HEK293T (cell line): ENCODE measurements around the gene RBMS1.

Experiments
- CTCF ChIA-PET: fragments of 350-600 bp; formaldehyde crosslinking; extraction: SDS; loops from one replicate; lab custom pipeline; 2021; ENCODE audit warnings: antibody characterized with exemption, inconsistent platforms; lab: Yijun Ruan, JAX
- POLR2A ChIA-PET: fragments of 350-600 bp; formaldehyde crosslinking; extraction: SDS; loops from one replicate; lab custom pipeline; 2020; ENCODE audit warnings: antibody characterized with exemption, inconsistent platforms; lab: Yijun Ruan, JAX
- DNase-seq: peaks from one replicate; pipeline ENCODE4 v3.0.0; 2012; ENCODE audit warnings: mixed read lengths; ENCODE audit errors: extremely low spot score
- ARNT ChIP-seq: fragments of 450-650 bp; IDR thresholded peaks from 2 replicates; pipeline ENCODE4 v1.6.1; 2017; ENCODE audit warnings: mild to moderate bottlenecking
- BHLHE40 ChIP-seq: fragments of 450-650 bp; IDR thresholded peaks from 2 replicates; pipeline ENCODE4 v1.6.1; 2016; ENCODE audit warnings: mild to moderate bottlenecking, moderate library complexity, borderline replicate concordance
- CTBP1 ChIP-seq: fragments of 450-650 bp; IDR thresholded peaks from 2 replicates; pipeline ENCODE4 v1.6.1; 2016; ENCODE audit warnings: borderline replicate concordance
- ELF4 ChIP-seq: fragments of 450-650 bp; IDR thresholded peaks from 2 replicates; pipeline ENCODE4 v1.6.1; 2017; ENCODE audit warnings: antibody characterized with exemption
- FOXA1 ChIP-seq: fragments of 450-650 bp; IDR thresholded peaks from 2 replicates; pipeline ENCODE4 v1.6.1; 2016; ENCODE audit warnings: mild to moderate bottlenecking
- FOXK2 ChIP-seq: fragments of 450-650 bp; IDR thresholded peaks from 2 replicates; pipeline ENCODE4 v1.6.1; 2016; ENCODE audit warnings: mild to moderate bottlenecking
- FOXM1 ChIP-seq: fragments of 450-650 bp; IDR thresholded peaks from 2 replicates; pipeline ENCODE4 v1.6.1; 2017; ENCODE audit warnings: mild to moderate bottlenecking, borderline replicate concordance
- HDGF ChIP-seq: fragments of 450-650 bp; IDR thresholded peaks from 2 replicates; pipeline ENCODE4 v1.6.1; 2017; ENCODE audit warnings: antibody characterized with exemption, borderline replicate concordance
- L3MBTL2 ChIP-seq: fragments of 450-650 bp; conservative IDR thresholded peaks from 2 replicates; pipeline ENCODE4 v1.6.1; 2016; ENCODE audit warnings: mild to moderate bottlenecking
- LEF1 ChIP-seq: fragments of 450-650 bp; IDR thresholded peaks from 2 replicates; pipeline ENCODE4 v1.6.1; 2017; ENCODE audit warnings: mild to moderate bottlenecking, borderline replicate concordance
- NFRKB ChIP-seq: fragments of 450-650 bp; IDR thresholded peaks from 2 replicates; pipeline ENCODE4 v1.6.1; 2016; ENCODE audit warnings: mild to moderate bottlenecking, moderate library complexity
- SP1 ChIP-seq: fragments of 450-650 bp; IDR thresholded peaks from 2 replicates; pipeline ENCODE4 v1.6.1; 2017
- SUZ12 ChIP-seq: fragments of 450-650 bp; IDR thresholded peaks from 2 replicates; pipeline ENCODE4 v1.6.1; 2016; ENCODE audit warnings: mild to moderate bottlenecking
- TARDBP ChIP-seq: fragments of 450-650 bp; IDR thresholded peaks from 2 replicates; pipeline ENCODE4 v1.6.1; 2016
- ZNF384 ChIP-seq: fragments of 450-650 bp; IDR thresholded peaks from 2 replicates; pipeline ENCODE4 v1.6.1; 2016
- TF ChIP-seq, protein P1 (sequence below): fragments of 450-650 bp; IDR thresholded peaks from 2 replicates; pipeline ENCODE4 v1.6.1; 2016

The RBMS1 gene

DNA sequence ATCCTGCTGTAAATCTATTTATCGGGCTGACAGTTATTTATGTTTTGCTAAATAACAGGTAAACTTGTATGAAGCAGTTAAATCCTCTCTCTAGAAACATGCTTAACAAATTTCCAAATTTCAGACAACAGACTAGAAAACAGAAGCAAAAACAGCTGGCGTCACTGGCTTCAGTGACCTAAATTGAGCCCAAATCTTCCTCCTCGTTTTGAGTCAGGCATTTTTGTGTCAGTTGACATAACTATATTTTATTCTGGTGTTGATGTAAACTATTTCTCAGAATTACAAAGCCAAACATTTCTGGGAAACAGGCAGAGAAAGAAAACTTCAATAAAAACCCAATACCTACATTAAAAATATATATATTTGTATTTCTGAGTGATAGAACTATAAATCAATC, 21.7 kb downstream of the RBMS1 start:
- POLR2A ChIA-PET: no interaction called here

DNA sequence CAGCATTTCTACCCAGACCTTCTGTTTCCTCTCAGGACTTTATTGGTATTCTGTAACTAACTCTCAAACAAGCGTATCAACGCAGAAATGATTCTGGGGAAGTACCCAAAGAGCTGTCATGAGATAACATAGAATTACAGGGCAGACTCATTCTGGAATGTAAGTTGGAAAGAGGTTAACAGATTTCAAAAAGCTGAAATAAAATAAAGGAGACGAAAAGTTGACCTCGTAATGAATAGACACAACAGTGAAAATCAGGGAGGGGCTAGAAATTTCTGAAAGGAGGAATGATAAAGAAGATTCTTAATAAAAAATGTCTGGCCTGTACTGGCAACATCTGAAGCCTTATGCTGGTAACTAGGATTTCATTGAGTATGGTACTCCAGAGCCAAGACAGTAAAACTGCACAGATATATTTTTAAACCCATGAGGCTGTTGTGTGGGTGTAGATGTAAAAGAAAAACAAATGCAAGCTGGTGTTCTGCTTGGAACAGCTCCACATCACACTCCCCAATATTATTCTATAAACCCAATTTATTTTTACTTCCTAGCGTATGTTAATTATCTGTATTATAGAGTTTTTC, 23.9 kb downstream of the RBMS1 start:
- ChIA-PET POLR2A (no interaction called here), CTCF (no interaction called here)

More for the DNA sequence above, 21.7 kb downstream of the RBMS1 start:
- DNase-seq: no peak
- TF ChIP-seq TARDBP (no peak), SUZ12 (no peak), NFRKB (no peak), FOXK2 (no peak), BHLHE40 (no peak), CTBP1 (no peak), SP1 (no peak), L3MBTL2 (no peak), ARNT (no peak), ELF4 (no peak), FOXA1 (no peak), HDGF (no peak), ZNF384 (no peak), FOXM1 (no peak)
- TF ChIP-seq, protein P1, sequence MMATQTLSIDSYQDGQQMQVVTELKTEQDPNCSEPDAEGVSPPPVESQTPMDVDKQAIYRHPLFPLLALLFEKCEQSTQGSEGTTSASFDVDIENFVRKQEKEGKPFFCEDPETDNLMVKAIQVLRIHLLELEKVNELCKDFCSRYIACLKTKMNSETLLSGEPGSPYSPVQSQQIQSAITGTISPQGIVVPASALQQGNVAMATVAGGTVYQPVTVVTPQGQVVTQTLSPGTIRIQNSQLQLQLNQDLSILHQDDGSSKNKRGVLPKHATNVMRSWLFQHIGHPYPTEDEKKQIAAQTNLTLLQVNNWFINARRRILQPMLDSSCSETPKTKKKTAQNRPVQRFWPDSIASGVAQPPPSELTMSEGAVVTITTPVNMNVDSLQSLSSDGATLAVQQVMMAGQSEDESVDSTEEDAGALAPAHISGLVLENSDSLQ: no peak
- CTCF ChIA-PET: no interaction called here

DNA sequence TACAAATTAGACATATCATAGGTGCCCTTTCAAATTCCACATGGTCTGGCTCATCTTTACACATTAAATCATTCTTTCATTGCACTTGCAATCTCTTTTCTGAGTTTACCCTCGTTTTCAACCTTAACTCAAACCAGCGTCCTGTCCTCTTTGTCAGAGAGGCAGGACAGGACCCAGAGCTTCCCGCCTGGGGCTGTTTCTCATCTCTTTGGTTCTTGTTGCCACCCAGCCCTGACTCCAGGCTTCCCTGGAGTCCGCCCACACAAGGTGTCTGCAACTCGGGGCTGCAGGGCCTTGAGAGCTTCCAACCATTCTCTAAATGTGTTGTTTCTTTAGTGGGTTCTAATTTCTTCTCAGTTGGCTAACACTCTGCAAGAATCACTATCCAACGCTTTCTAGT, 24.4 kb downstream of the RBMS1 start:
- ChIA-PET POLR2A (no interaction called here), CTCF (no interaction called here)
- DNase-seq: no peak
- TF ChIP-seq ZNF384 (no peak), SUZ12 (no peak), BHLHE40 (no peak), CTBP1 (no peak), TARDBP (no peak), ELF4 (no peak), L3MBTL2 (no peak), LEF1 (no peak), HDGF (no peak), ARNT (no peak), SP1 (no peak), FOXA1 (no peak), FOXM1 (no peak), FOXK2 (no peak), NFRKB (no peak)
- TF ChIP-seq, protein P1: no peak

More for the DNA sequence above, 23.9 kb downstream of the RBMS1 start:
- TF ChIP-seq L3MBTL2 (no peak), CTBP1 (no peak), ELF4 (no peak), ZNF384 (no peak)
- no peak for DNase-seq

DNA sequence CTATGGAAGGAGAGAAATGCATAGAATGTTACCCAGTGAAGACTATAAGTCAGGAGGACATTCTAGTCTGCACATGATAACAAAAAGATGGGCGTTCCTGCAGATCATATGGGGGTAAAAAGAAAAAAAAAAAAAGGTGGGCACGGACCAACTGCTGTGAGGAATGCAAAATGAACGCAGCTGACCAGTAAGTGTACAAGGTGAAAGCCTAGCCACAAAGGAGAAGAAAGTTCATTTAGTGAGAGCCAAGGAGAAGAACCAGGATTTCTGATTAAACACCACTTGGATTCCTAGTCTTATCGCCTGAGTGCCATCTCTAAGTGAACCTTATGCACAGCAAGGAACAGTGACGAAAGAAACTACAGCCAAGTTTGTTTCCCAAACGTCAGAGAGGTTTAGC, 26.5 kb downstream of the RBMS1 start:
- POLR2A ChIA-PET: no interaction called here
- TF ChIP-seq HDGF: no peak
- TF ChIP-seq SP1: no peak
- no peak for TF ChIP-seq LEF1
- TF ChIP-seq TARDBP: no peak
- TF ChIP-seq SUZ12: no peak
- no peak for TF ChIP-seq ZNF384
- CTCF ChIA-PET: no interaction called here
- DNase-seq: no peak

DNA sequence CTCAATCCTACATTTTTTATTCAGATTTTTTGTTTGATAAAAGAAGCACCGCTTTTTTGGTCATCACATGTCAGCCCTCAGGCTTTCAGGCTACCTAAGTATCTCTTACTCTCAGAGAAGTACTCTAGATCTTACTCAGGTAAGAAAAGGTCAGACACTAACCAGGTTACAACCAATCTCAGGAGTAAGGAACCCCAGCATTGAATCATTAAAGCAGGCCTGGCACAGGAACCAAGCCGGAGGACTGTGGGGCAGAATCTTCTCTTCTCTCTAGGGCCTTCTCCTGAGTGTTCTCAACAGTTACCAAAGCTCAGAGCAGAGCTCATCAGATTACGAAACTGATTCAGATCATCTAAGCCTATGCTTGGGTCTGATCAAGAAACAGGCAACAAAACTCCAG, 28.2 kb downstream of the RBMS1 start:
- TF ChIP-seq HDGF: no peak
- no peak for TF ChIP-seq FOXK2
- TF ChIP-seq SUZ12: no peak
- TF ChIP-seq, protein P1: no peak
- no peak for TF ChIP-seq BHLHE40
- no peak for TF ChIP-seq ZNF384
- no peak for DNase-seq
- CTCF ChIA-PET: no interaction called here
- POLR2A ChIA-PET: no interaction called here

DNA sequence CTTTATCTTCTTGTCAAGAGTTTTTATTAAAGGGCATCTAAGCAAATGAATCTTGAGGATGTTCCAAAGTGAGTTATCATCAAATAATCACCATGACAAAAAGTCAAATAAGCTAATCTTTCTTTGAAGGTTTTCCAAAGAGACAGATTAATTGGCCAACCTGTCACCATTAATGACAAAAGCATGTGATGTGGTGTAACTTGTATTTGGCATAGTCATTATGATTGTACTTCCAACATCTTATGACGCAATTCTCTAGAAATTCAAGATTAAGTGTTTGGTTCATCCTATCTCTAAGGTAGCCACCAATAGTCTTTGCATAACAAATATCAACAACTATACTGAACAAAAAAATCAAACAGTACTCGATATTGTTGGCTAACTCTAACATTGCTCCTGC, 28.6 kb downstream of the RBMS1 start:
- CTCF ChIA-PET: no interaction called here
- POLR2A ChIA-PET: no interaction called here
- TF ChIP-seq L3MBTL2: no peak
- no peak for TF ChIP-seq HDGF
- TF ChIP-seq LEF1: no peak
- no peak for TF ChIP-seq NFRKB
- no peak for TF ChIP-seq SUZ12
- TF ChIP-seq BHLHE40: no peak
- TF ChIP-seq, protein P1: no peak
- TF ChIP-seq SP1: no peak
- no peak for DNase-seq
